Erythroblast (primary cell): ENCODE results near the gene PTPRM.

Experiments used
- GATA1 ChIP-seq: IDR thresholded peaks from 2 replicates; pipeline ENCODE4 v1.6.1; 2011; ENCODE audit warnings: low read depth, mild to moderate bottlenecking, control low read depth, low read length, moderate library complexity
- POLR2A ChIP-seq: IDR thresholded peaks from 2 replicates; pipeline ENCODE4 v1.6.1; 2011; ENCODE audit warnings: mild to moderate bottlenecking, low read length

DNA sequence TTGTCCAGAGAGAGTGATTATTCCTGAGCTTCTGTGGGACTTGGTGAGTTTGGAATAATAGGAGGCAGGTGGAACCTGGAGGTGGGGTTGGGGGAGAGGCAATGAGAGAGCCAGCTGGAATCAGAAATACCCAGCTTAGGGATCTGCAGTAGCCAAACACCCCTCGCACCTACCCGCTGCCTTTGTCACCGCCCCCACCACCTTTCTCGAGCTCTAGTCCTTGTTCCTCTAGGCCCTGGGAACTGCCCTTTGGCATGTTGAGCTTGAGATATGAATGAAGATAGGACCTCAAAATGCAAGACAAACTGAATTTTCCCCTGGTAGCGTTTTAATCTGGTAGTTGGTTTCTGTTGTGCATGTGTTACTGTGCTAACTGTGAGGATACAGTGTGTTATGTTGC, 242.9 kb downstream of the PTPRM start:
- TF ChIP-seq POLR2A (no peak), GATA1 (no peak)
